ENCODE results near the gene GDPD2.

The GDPD2 gene

DNA sequence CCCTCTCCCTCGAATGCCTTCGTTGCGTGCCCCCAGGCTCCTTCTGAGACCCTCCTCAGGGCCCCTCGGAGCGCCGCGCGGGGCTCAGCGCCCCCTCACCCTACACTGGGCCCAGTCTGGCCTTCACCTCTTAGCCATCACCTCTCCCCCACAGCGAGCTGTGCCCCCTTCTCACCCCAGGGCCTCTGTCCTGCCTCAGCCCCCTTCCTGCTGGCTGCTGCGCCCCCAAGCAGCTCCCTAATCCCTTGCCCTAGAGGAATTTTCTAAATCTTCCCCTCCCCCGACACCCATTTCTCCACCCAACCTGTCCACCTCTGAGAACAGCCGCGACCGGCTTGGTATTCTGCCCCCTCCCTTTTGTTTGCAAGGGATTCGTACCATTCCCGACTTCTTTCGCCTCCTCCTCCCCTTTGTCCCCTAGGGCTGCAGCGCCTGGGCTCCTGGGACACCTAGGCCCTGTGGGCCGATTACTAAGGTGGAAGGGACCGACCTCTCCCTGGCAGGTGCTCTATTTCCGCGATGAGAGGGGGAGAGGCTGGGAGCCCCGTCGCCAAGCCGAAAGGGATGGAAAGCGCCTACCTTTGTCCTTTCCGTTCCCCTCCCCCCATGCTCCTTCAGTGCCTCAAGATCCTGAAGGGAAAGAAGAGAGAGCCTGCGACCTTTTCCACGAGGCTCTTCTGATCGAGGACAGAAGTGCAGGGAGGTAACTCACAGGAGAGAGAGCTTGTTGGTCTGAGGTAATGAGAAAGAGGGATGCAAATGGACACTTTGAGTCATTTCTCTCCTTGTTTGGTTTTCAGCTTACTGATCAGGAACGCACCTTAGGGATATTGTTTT is 32.5 kb downstream of the GDPD2 start:
- TF ChIP-seq, protein P1, sequence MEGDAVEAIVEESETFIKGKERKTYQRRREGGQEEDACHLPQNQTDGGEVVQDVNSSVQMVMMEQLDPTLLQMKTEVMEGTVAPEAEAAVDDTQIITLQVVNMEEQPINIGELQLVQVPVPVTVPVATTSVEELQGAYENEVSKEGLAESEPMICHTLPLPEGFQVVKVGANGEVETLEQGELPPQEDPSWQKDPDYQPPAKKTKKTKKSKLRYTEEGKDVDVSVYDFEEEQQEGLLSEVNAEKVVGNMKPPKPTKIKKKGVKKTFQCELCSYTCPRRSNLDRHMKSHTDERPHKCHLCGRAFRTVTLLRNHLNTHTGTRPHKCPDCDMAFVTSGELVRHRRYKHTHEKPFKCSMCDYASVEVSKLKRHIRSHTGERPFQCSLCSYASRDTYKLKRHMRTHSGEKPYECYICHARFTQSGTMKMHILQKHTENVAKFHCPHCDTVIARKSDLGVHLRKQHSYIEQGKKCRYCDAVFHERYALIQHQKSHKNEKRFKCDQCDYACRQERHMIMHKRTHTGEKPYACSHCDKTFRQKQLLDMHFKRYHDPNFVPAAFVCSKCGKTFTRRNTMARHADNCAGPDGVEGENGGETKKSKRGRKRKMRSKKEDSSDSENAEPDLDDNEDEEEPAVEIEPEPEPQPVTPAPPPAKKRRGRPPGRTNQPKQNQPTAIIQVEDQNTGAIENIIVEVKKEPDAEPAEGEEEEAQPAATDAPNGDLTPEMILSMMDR (IDR thresholded peaks at IDR 0.05; ENCODE audit: borderline replicate concordance, insufficient read depth, low read depth, low read length): no peak
- peak overlapping the region; percentile 54 for H3K4me3 ChIP-seq (ENCODE audit: low read depth, low read length)

DNA sequence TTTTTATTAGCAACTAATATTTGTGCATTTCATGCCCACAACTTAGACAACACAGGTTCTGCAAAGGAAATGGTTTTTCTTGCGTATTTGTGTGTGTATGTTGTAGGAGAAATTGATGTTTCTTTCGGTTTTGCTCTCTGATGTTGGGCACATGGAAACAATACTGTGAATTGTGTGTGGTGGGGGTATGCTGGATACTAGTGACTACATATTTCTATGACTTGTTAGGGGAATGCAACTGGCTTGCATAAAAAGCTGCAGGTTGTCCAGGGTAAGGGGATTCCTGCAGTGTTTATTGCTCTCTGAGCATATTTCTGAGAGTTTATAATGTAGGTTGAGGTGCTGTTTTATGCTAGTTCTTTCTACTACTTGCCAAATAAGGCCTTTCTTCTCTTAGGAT is 33.1 kb downstream of the GDPD2 start:
- TF ChIP-seq, protein P1 (IDR thresholded peaks at IDR 0.05; ENCODE audit: borderline replicate concordance, insufficient read depth, low read depth, low read length): no peak
- no peak overlapping the region for H3K4me3 ChIP-seq (ENCODE audit: low read depth, low read length)

DNA sequence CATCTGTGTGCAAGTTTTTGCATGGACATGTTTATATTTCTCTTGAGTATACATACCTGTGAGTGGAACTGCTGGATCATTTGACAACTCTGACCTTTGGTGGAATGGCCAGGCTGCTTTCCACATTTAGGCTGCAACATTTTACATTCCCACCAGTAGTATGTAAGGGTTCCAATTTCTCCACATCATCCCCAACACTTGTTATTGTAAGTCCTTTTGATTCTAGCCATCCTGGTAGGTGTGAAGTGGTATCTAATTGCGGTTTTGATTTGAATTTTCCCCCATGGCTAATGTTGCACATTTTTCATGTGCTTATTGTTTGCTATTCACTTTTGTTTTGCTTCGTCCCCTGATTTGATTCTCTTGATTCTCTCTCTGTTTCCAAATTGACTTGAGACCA is 37.9 kb downstream of the GDPD2 start:
- H3K4me3 ChIP-seq (ENCODE audit: low read depth, low read length): no peak overlapping the region
- TF ChIP-seq, protein P1 (IDR thresholded peaks at IDR 0.05; ENCODE audit: borderline replicate concordance, insufficient read depth, low read depth, low read length): no peak

DNA sequence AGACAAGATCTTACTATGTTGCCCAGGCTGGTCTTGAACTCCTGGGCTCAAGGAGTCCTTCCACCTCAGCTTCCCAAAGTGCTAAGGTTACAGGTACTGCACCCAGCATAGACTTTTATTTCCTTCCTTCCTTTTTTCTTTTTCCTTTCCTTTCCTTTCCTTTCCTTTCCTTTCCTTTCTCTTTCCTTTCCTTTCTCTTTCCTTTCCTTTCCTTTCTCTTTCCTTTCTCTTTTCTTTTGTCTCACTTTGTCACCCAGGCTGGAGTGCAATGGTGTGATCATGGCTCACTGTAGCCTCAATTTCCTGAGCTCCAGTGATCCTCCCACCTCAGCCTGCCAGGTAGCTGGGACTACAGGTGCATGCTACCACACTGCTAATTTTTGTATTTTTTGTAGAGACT is 40.9 kb downstream of the GDPD2 start:
- TF ChIP-seq, protein P1 (IDR thresholded peaks at IDR 0.05; ENCODE audit: borderline replicate concordance, insufficient read depth, low read depth, low read length): no peak
- H3K4me3 ChIP-seq (ENCODE audit: low read depth, low read length): no peak overlapping the region

DNA sequence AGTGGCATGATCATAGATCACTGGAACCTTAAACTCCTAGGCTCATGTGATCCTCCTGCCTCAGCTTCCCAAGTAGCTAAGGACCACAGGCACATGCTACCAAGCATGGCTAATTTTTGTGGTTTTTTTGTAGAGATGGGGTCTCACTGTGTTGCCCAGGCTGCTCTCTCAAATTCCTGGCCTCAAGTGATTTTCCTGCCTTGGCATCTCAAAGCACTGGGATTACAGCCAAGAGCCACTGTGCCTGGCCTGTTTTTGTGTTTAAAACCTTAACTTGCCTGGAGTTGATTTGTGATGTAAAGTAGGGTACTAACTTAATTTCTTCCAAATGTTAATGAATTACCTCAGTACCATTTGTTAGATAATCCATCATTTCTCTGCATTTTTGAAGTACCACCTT is 43.9 kb downstream of the GDPD2 start:
- TF ChIP-seq, protein P1 (IDR thresholded peaks at IDR 0.05; ENCODE audit: borderline replicate concordance, insufficient read depth, low read depth, low read length): no peak
- no peak overlapping the region for H3K4me3 ChIP-seq (ENCODE audit: low read depth, low read length)

DNA sequence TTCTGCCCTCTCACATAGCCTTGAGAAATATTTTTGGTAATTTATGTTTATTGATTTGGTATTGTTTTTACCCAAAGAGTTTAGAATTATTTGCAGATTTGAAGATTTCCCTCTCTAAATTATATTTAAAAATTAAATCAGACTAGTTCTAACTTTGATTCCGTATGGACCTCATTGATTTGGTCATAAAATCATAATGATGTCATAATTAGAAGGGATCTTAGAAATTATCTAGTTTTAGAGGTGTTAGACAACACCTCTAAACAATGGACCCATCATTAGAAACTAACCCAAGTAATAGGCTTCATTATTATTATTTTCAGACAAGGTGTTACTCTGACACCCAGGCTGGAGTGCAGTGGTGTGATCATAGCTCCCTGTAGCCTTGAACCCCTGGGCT is 45.6 kb downstream of the GDPD2 start:
- TF ChIP-seq, protein P1 (IDR thresholded peaks at IDR 0.05; ENCODE audit: borderline replicate concordance, insufficient read depth, low read depth, low read length): no peak

DNA sequence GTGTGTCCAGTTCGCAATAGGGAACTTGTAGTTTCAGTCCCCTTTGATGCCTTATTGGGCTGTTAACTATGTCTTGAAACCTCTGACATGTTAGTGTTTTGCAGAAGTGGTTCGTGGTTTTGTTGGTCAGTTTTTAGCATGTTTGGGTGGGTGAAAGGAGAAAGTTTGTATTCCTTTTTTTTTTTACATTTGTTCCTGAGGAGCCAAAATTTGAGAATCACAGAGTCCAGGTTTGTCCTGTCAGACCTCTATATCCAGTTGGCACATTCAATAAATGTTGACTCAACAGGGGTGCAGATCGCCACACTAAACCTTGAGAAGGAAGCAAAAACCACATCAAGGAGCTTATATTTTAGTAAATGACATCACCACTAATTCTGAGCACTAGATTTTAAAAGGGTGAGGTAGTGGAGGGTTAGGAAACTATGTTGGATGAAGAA is 47.8 kb downstream of the GDPD2 start:
- H3K4me3 ChIP-seq (ENCODE audit: low read depth, low read length): no peak overlapping the region
- TF ChIP-seq, protein P1 (IDR thresholded peaks at IDR 0.05; ENCODE audit: borderline replicate concordance, insufficient read depth, low read depth, low read length): no peak

More for the DNA sequence above, 45.6 kb downstream of the GDPD2 start:
- H3K4me3 ChIP-seq (ENCODE audit: low read depth, low read length): no peak overlapping the region
